GM23338 (cell line): Measurements from ENCODE around the gene UNC5C. TPM values are rescaled to one million over a fixed set of nuclear protein-coding genes. Genes with fewer than 3 reads are reported as not detected.
A peak's percentile ranks its signal among the peaks of the same experiment; 100 is the strongest.

Experiments used
- ATAC-seq: fragments of 200-7000 bp; cut with Tn5 transposase; 3 replicates; pipeline ENCODE4 v1.9.1; 2020
- DNase-seq: peaks from one replicate; pipeline ENCODE4 v3.0.0-alpha.2; 2015; ENCODE audit warnings: low spot score
- H2AFZ ChIP-seq: fragments of 200-600 bp; sonication (generic); 2 replicates; pipeline ENCODE4 v1.8.0; 2016; ENCODE audit warnings: antibody characterized with exemption, mild to moderate bottlenecking, moderate library complexity
- H3F3A ChIP-seq: fragments of 200-600 bp; sonication (generic); replicated peaks from 2 replicates; pipeline ENCODE4 v1.8.0; 2017; ENCODE audit warnings: antibody characterized with exemption, mixed run types, low read depth
- H3K27ac ChIP-seq: fragments of 200-600 bp; sonication (generic); 2 replicates; pipeline ENCODE4 v1.6.1; 2016; ENCODE audit warnings: low read depth
- H3K27me3 ChIP-seq: fragments of 200-600 bp; sonication (generic); 2 replicates; pipeline ENCODE4 v1.8.0; 2016; ENCODE audit warnings: mild to moderate bottlenecking, mixed run types, moderate library complexity; ENCODE audit not compliant: insufficient read depth
- H3K36me3 ChIP-seq: fragments of 200-600 bp; sonication (generic); 2 replicates; pipeline ENCODE4 v1.8.0; 2016; ENCODE audit warnings: mild to moderate bottlenecking; ENCODE audit not compliant: insufficient read depth
- H3K4me1 ChIP-seq: fragments of 200-600 bp; sonication (generic); 2 replicates; pipeline ENCODE4 v1.8.0; 2016; ENCODE audit warnings: mild to moderate bottlenecking, moderate library complexity; ENCODE audit not compliant: insufficient read depth
- H3K4me2 ChIP-seq: fragments of 200-600 bp; sonication (generic); 2 replicates; pipeline ENCODE4 v1.7.1; 2017; ENCODE audit warnings: mixed run types
- H3K4me3 ChIP-seq: fragments of 200-600 bp; sonication (generic); 2 replicates; pipeline ENCODE4 v1.6.1; 2016; ENCODE audit warnings: mixed run types
- H3K79me2 ChIP-seq: fragments of 200-600 bp; sonication (generic); replicated peaks from 2 replicates; pipeline ENCODE4 v1.8.0; 2017; ENCODE audit warnings: mild to moderate bottlenecking; ENCODE audit not compliant: insufficient read depth
- H3K9me2 ChIP-seq: fragments of 200-600 bp; sonication (generic); 2 replicates; pipeline ENCODE4 v1.8.0; 2017; ENCODE audit not compliant: insufficient read depth
- H4K20me1 ChIP-seq: fragments of 200-600 bp; sonication (generic); replicated peaks from 2 replicates; pipeline ENCODE4 v1.8.0; 2017; ENCODE audit warnings: mild to moderate bottlenecking; ENCODE audit not compliant: insufficient read depth
- H3K27ac Mint-ChIP-seq: 2 replicates; pipeline ENCODE4 v1.8.0; 2020; ENCODE audit warnings: inconsistent platforms, mild to moderate bottlenecking, moderate library complexity, mixed read lengths
- H3K27me3 Mint-ChIP-seq: 3 replicates; pipeline ENCODE4 v1.8.0; 2022; ENCODE audit warnings: low read depth, mild to moderate bottlenecking, moderate library complexity, mixed read lengths, inconsistent platforms; ENCODE audit not compliant: insufficient read depth, poor library complexity
- H3K36me3 Mint-ChIP-seq: 3 replicates; pipeline ENCODE4 v1.8.0; 2021; ENCODE audit warnings: low read depth, mild to moderate bottlenecking, inconsistent platforms, moderate library complexity, mixed read lengths
- H3K4me1 Mint-ChIP-seq: 3 replicates; pipeline ENCODE4 v1.8.0; 2020; ENCODE audit warnings: mild to moderate bottlenecking, inconsistent platforms, mixed read lengths
- H3K4me3 Mint-ChIP-seq: 3 replicates; pipeline ENCODE4 v1.8.0; 2021; ENCODE audit warnings: moderate library complexity, mild to moderate bottlenecking, inconsistent platforms, mixed read lengths
- H3K9me3 Mint-ChIP-seq: 3 replicates; pipeline ENCODE4 v1.8.0; 2020; ENCODE audit warnings: moderate library complexity, mild to moderate bottlenecking, inconsistent platforms, mixed read lengths
- POLR2AphosphoS5 ChIP-seq: IDR thresholded peaks from 2 replicates; pipeline ENCODE4 v1.6.1; 2016; ENCODE audit warnings: antibody characterized with exemption, low read depth
- ZNF462 ChIP-seq: fragments of 250-450 bp; sonication (Bioruptor Pico); IDR thresholded peaks from 2 replicates; pipeline ENCODE4 v1.5.0; 2020; ENCODE audit warnings: mild to moderate bottlenecking, moderate library complexity
- polyA plus RNA-seq: library from polyadenylated mRNA; unstranded; fragments of >200 nt; fragmentation: Nextera tagmentation; extraction: Ambion mirVana; gene quantifications from 2 replicates; pipeline ENCODE4 v1.2.1, GENCODE V29; 2016
- total RNA-seq: library from RNA; depleted of rRNA; stranded (reverse); fragments of >200 nt; shearing (Covaris generic); gene quantifications from 2 replicates; pipeline ENCODE4 v1.2.3, GENCODE V29; 2014

The UNC5C gene
- total and polyA plus RNA-seq, 2 experiments from 2014 or later = 0.08 to 0.21 TPM

- no peak for TF ChIP-seq ZNF462
These were observed 332.1 kb downstream of the UNC5C start (continued) for GRCh38 chr4:95216636-95217035.

GRCh38 chr4:95215991-95216605 is 332.7 kb downstream of the UNC5C start:
- H3K9me2 ChIP-seq = no peaks in the 10 kb centered on the region
- H3K27ac ChIP-seq = no peak overlapping the region

More at GRCh38 chr4:95215991-95216605, 332.7 kb downstream of the UNC5C start:
- no peaks in the 10 kb centered on the region for H4K20me1 ChIP-seq
- H3K79me2 ChIP-seq = no peaks in the 10 kb centered on the region
- Mint-ChIP-seq H3K9me3 (no peaks in the 10 kb centered on the region; the same call in 2 of the 3 replicates), H3K4me3 (no peak overlapping the region), H3K27me3 (no peaks in the 10 kb centered on the region), H3K4me1 (peaks cover 21% of the 10 kb centered on the region), H3K27ac (peak overlapping the region; percentile 35; the same call in 1 of the 2 replicates), H3K36me3 (no peaks in the 10 kb centered on the region)
- TF ChIP-seq ZNF462 = no peak
- no peak for TF ChIP-seq POLR2AphosphoS5
- ATAC-seq (no peak), DNase-seq (no peak)
- H3K27me3 ChIP-seq = no peaks in the 10 kb centered on the region
- no peak overlapping the region for H3K4me3 ChIP-seq
- no peaks in the 10 kb centered on the region for H3F3A ChIP-seq
- peak overlapping the region; percentile 68; the same call in 1 of the 2 replicates for H2AFZ ChIP-seq
- H3K4me1 ChIP-seq = no peaks in the 10 kb centered on the region
- H3K36me3 ChIP-seq = no peaks in the 10 kb centered on the region
- no peak overlapping the region for H3K4me2 ChIP-seq
